SKM-1 treated with dmso at 0.1 percent for 144 hours (cell line): ENCODE data around the gene DDX51.
"Not testable (repeated sequence)": the region's sequence is repeated elsewhere in the genome, so short reads cannot be mapped to it uniquely, and the experiment has no call there.

Source experiments
- DNase-seq: peaks from one replicate; lab custom pipeline; 2025; ENCODE audit not compliant: unreplicated experiment; lab: John Stamatoyannopoulos, UW

The DDX51 gene

GRCh38 chr12:132141976-132142678, 2.0 kb downstream of the DDX51 start:
- DNase-seq, result no peak

GRCh38 chr12:132140918-132141841, 2.9 kb downstream of the DDX51 start:
- DNase-seq, result no peak

- DNase-seq, result no peak
Observed at GRCh38 chr12:132140501-132140900, 3.6 kb downstream of the DDX51 start.

GRCh38 chr12:132139912-132140311, 4.2 kb downstream of the DDX51 start:
- DNase-seq, result no peak

- no peak for DNase-seq
Observed at GRCh38 chr12:132138941-132139871, 4.9 kb downstream of the DDX51 start.

GRCh38 chr12:132137483-132138125, 6.5 kb downstream of the DDX51 start:
- DNase-seq, result no peak

- not testable (repeated sequence) for DNase-seq
Observed at GRCh38 chr12:132136226-132136625, 7.9 kb downstream of the DDX51 start.

- not testable (repeated sequence) for DNase-seq
Observed at GRCh38 chr12:132134653-132135183, 9.4 kb downstream of the DDX51 start.

GRCh38 chr12:132133952-132134652, 10.0 kb downstream of the DDX51 start:
- DNase-seq, result no peak

GRCh38 chr12:132132609-132133430, 11.3 kb downstream of the DDX51 start:
- DNase-seq, result no peak

GRCh38 chr12:132131952-132132351, 12.2 kb downstream of the DDX51 start:
- no peak for DNase-seq

- DNase-seq, result no peak
Observed at GRCh38 chr12:132131229-132131628, 12.9 kb downstream of the DDX51 start.

- no peak for DNase-seq
Observed at GRCh38 chr12:132130690-132131089, 13.4 kb downstream of the DDX51 start.

- no peak for DNase-seq
Observed at GRCh38 chr12:132129007-132129406, 15.1 kb downstream of the DDX51 start.

- DNase-seq, result no peak
Observed at GRCh38 chr12:132127041-132127440, 17.1 kb downstream of the DDX51 start.

- DNase-seq, result no peak
Observed at GRCh38 chr12:132125736-132126135, 18.4 kb downstream of the DDX51 start.

GRCh38 chr12:132124766-132125425, 19.2 kb downstream of the DDX51 start:
- no peak for DNase-seq
